ENCODE measurements around the gene RNF151.
"Not testable (repeated sequence)": the region's sequence is repeated elsewhere in the genome, so short reads cannot be mapped to it uniquely, and the experiment has no call there.

Gene RNF151

GRCh38 chr16:2009791-2010510, 43.3 kb downstream of the RNF151 start, which contains the start of gene ZNF598:
Gene ZNF598 (minus strand): TSS chr16:2009821.
- peak; percentile 80 for DNase-seq

- not testable (repeated sequence) for DNase-seq
Observed at GRCh38 chr16:2011726-2012125, 45.1 kb downstream of the RNF151 start.

- no peak for DNase-seq
Observed at GRCh38 chr16:2013527-2013926, 46.9 kb downstream of the RNF151 start.

GRCh38 chr16:2015117-2015946, 48.7 kb downstream of the RNF151 start:
- peak in 1 of 2 donors; percentile 49 for DNase-seq

- no peak for DNase-seq
Observed at GRCh38 chr16:2015947-2016208, 49.2 kb downstream of the RNF151 start.

- DNase-seq, result no peak
Observed at GRCh38 chr16:2016407-2016922, 49.8 kb downstream of the RNF151 start.
